Activated CD8-positive, alpha-beta memory T cell treated with anti-CD3 and anti-CD28 coated beads, Interleukin-2, amount 50 U/mL, for 24 hours (primary cell): ENCODE measurements around the gene SPPL2B.

ENCODE experiments used
- DNase-seq: peaks from one replicate; pipeline ENCODE4 v3.0.0-alpha.2; 2020; ENCODE audit errors: extremely low read depth

Gene SPPL2B

GRCh38 chr19:2355168-2356035 is 26.9 kb downstream of the SPPL2B start:
- no peak for DNase-seq

GRCh38 chr19:2356036-2356646 is 27.7 kb downstream of the SPPL2B start:
- no peak for DNase-seq

GRCh38 chr19:2357279-2358206 is 29.1 kb downstream of the SPPL2B start:
- DNase-seq = no peak

GRCh38 chr19:2358548-2359173 is 30.2 kb downstream of the SPPL2B start:
- no peak for DNase-seq

- DNase-seq = no peak
These were observed 31.7 kb downstream of the SPPL2B start, which contains the start of gene TMPRSS9 for GRCh38 chr19:2359992-2360685. Gene TMPRSS9 (plus strand): TSS chr19:2360265. CDS start chr19:2389786, 29,521 bp downstream.

GRCh38 chr19:2360833-2361232 is 32.3 kb downstream of the SPPL2B start:
- DNase-seq = no peak

GRCh38 chr19:2361246-2362045 is 33.0 kb downstream of the SPPL2B start:
- DNase-seq = no peak

GRCh38 chr19:2362046-2362969 is 33.8 kb downstream of the SPPL2B start:
- no peak for DNase-seq

- no peak for DNase-seq
These were observed 34.5 kb downstream of the SPPL2B start for GRCh38 chr19:2362970-2363300.

- no peak for DNase-seq
These were observed 34.9 kb downstream of the SPPL2B start for GRCh38 chr19:2363419-2363818.

GRCh38 chr19:2365201-2365970 is 36.9 kb downstream of the SPPL2B start:
- no peak for DNase-seq

GRCh38 chr19:2371656-2372055 is 43.2 kb downstream of the SPPL2B start:
- DNase-seq = no peak

GRCh38 chr19:2372076-2372612 is 43.7 kb downstream of the SPPL2B start:
- no peak for DNase-seq

- DNase-seq = no peak
These were observed 46.3 kb downstream of the SPPL2B start for GRCh38 chr19:2374808-2375207.

- DNase-seq = no peak
These were observed 47.1 kb downstream of the SPPL2B start for GRCh38 chr19:2375353-2376121.

GRCh38 chr19:2376784-2377519 is 48.5 kb downstream of the SPPL2B start:
- no peak for DNase-seq

GRCh38 chr19:2380567-2380966 is 52.1 kb downstream of the SPPL2B start:
- no peak for DNase-seq
